ENCODE results near the gene PAM16.

DNA sequence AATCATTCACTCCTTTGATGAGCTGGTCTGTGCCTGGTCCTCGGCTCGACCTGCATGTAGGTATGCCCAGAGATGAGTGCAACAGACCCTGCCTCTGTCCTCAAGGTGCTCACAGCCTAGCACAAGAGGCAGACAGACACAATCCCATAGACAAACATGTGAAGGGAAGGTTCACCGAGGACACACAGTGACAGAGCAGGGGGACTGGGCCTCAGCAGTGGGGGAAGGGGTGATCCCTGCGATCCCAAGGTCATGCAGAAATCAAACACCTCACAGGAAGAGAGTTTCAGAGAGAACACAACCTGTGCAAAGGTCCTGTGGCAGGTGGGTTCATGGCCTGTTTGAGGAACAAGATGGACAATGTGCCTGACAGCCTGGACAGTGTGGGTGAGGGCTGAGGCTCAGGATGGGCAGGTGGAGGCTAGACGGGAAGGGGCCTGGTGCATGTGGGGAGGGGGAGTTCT lies 16.3 kb upstream of the PAM16 start:
- TF ChIP-seq, protein P1, sequence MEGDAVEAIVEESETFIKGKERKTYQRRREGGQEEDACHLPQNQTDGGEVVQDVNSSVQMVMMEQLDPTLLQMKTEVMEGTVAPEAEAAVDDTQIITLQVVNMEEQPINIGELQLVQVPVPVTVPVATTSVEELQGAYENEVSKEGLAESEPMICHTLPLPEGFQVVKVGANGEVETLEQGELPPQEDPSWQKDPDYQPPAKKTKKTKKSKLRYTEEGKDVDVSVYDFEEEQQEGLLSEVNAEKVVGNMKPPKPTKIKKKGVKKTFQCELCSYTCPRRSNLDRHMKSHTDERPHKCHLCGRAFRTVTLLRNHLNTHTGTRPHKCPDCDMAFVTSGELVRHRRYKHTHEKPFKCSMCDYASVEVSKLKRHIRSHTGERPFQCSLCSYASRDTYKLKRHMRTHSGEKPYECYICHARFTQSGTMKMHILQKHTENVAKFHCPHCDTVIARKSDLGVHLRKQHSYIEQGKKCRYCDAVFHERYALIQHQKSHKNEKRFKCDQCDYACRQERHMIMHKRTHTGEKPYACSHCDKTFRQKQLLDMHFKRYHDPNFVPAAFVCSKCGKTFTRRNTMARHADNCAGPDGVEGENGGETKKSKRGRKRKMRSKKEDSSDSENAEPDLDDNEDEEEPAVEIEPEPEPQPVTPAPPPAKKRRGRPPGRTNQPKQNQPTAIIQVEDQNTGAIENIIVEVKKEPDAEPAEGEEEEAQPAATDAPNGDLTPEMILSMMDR (IDR thresholded peaks at IDR 0.05) = no peak
- no peak for TF ChIP-seq POLR2AphosphoS5 (IDR thresholded peaks at IDR 0.05; ENCODE audit: low read depth, low read length)
- TF ChIP-seq, protein P2, sequence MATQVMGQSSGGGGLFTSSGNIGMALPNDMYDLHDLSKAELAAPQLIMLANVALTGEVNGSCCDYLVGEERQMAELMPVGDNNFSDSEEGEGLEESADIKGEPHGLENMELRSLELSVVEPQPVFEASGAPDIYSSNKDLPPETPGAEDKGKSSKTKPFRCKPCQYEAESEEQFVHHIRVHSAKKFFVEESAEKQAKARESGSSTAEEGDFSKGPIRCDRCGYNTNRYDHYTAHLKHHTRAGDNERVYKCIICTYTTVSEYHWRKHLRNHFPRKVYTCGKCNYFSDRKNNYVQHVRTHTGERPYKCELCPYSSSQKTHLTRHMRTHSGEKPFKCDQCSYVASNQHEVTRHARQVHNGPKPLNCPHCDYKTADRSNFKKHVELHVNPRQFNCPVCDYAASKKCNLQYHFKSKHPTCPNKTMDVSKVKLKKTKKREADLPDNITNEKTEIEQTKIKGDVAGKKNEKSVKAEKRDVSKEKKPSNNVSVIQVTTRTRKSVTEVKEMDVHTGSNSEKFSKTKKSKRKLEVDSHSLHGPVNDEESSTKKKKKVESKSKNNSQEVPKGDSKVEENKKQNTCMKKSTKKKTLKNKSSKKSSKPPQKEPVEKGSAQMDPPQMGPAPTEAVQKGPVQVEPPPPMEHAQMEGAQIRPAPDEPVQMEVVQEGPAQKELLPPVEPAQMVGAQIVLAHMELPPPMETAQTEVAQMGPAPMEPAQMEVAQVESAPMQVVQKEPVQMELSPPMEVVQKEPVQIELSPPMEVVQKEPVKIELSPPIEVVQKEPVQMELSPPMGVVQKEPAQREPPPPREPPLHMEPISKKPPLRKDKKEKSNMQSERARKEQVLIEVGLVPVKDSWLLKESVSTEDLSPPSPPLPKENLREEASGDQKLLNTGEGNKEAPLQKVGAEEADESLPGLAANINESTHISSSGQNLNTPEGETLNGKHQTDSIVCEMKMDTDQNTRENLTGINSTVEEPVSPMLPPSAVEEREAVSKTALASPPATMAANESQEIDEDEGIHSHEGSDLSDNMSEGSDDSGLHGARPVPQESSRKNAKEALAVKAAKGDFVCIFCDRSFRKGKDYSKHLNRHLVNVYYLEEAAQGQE (IDR thresholded peaks at IDR 0.05; ENCODE audit: insufficient read depth in 1 of 2, low read depth in 2 of 2, low read length in 1 of 2) = no peak
- no peak for TF ChIP-seq SIN3A (IDR thresholded peaks at IDR 0.05; ENCODE audit: borderline replicate concordance, insufficient read depth, low read depth, low read length)

All from Panc1 (cell line).